SKM-1 (cell line): ENCODE results near the gene GNL3.
"Not testable (repeated sequence)": the region's sequence is repeated elsewhere in the genome, so short reads cannot be mapped to it uniquely, and the experiment has no call there.

Experiments used
- DNase-seq: peaks from one replicate; lab custom pipeline; 2025; ENCODE audit not compliant: unreplicated experiment; lab: John Stamatoyannopoulos, UW

The GNL3 gene

DNA sequence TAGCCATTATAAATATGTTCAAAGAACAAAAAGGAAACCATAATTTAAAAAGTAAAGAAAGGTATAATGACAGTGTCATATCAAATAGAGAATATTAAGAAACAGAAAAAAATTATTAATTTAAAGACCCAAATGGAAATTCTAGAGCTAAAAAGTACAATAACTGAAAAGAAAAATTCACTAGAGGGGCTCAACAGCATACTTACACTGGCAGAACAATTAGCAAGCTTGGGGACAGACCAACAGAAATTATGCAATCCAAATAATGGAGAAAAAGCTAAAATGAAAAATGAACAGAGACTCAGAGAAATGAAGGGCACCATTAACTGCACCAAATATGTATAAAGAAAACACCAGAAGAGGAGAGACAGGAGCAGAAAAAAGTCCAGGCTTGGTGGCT is 33.8 kb downstream of the GNL3 start:
- no peak for DNase-seq

GRCh38 chr3:52721002-52721729 is 35.3 kb downstream of the GNL3 start:
- DNase-seq: peak; percentile 95

DNA sequence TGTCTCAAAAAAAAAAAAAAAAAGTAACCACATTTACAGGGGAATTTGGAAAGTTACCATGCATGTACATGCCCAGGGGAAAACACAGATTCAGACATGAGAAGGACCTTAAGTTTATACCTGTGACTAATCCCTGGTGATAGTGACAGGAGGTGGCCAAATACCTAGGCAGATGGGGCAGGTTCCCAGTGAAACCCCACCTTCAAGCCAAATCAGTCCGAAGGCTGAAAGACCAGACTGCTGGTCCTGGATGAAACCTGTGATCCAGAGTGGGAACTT is 35.8 kb downstream of the GNL3 start:
- DNase-seq: no peak

DNA sequence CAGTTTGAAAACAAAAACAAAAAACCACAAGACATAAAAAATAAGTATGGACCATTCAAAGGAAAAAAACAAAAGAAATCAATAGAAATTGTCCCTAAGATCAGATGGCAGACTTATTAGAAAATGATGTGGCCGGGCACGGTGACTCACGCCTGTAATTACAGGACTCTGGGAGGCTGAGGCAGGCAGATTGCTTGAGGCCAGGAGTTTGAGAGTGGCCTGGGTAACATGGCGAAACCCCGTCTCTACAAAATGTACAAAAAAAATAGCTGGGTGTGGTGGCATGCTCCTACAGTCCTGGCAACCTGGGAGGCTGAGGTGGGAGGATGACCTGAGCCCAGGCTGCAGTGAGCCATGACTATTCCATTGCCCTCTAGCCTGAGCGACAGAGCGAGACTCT is 36.7 kb downstream of the GNL3 start:
- no peak for DNase-seq

- DNase-seq: no peak
Observed at GRCh38 chr3:52723935-52724334, 38.1 kb downstream of the GNL3 start.

DNA sequence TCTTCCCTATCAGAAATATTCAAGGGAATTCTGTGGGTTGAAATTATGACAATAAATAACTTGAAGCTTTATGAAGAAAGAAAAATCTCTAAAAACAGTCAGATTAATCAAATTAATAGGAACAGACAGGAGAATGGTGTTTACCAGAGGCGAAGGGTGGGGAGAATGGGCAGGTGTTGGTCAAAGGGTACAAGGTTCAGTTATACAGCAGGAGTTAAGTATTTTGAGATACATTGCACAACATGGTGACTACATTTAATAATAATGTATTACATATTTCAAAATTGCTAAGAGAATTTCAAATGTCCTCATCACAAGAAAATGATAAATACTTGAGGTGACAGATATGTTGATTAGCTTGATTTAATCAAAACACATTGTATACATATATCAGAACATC is 38.7 kb downstream of the GNL3 start:
- no peak for DNase-seq

DNA sequence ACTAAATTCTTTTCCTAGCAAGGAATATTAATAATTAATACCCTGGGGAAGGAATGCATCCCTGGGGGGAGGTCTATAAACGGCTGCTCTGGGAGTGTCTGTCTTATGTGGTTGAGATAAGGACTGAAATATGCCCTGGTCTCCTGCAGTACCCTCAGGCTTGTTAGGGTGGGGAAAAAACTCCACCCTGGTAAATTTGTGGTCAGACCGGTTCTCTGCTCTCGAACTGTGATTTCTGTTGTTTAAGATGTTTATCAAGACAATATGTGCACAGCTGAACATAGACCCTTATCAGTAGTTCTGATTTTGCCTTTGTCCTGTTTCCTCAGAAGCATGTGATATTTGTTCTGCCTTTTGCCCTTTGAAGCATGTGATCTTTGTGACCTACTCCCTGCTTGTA is 42.9 kb downstream of the GNL3 start:
- not testable (repeated sequence) for DNase-seq

- no peak for DNase-seq
Observed at GRCh38 chr3:52730681-52731080, 44.8 kb downstream of the GNL3 start.

GRCh38 chr3:52731590-52731989 is 45.8 kb downstream of the GNL3 start:
- DNase-seq: no peak

GRCh38 chr3:52733256-52733891 is 47.5 kb downstream of the GNL3 start:
- no peak for DNase-seq

DNA sequence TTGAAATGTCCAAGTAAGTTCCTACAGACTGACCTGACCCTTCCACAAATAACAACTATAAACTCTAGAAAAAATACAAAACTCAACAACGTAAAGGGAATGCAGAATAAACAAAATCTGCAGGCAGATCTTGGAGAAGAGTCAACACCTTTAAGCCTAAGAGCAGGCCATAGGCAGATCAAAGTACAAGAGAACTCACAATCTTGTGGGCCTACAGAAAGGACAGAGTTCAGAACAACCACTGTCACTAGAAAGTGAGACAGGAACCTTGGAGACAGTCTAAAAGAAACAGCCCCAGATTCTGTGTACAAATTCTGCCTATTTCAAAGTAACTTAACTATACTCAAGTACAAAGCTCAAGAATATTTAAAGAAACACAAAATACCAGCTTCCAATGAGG is 53.9 kb downstream of the GNL3 start:
- DNase-seq: no peak

GRCh38 chr3:52742418-52743041 is 56.7 kb downstream of the GNL3 start:
- no peak for DNase-seq

DNA sequence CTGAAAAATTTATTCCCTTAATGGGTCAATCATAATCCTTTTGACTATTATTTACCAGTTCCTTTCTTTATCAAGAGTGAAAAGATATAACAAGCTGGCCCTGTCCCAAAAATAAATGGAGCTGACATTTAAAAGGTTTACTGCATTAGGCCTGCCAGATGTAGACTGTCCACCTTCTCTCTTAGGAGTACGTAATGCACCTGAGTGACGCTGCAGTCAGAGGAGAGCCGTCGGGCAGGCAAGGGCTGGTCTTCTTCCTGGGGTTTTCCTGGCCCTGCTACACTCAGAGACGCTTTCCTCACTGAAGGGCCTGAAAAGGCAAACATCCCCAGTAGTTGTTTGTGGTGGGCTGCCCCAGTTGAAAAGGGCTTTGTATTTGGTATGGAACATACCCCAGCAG is 57.3 kb downstream of the GNL3 start:
- no peak for DNase-seq

DNA sequence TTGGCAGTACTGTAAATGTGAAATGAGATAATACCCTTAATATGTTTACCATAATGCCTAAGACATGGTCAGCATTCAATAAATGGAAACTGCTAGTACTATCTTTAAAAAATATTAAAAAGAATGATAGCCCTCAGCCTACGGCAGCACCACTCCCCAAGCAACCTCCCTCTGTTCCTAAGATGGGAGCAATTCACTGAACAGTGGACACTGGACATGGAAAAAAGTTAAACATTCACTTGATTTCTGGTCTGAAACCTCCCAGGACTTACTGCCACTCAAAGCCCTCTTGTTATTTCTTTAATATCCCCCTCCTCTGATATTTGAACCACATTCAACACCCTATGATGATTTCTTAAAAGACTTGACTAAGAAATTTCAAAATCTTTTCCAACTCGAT is 57.9 kb downstream of the GNL3 start:
- DNase-seq: no peak
